ENCODE measurements around the gene SLK.

- TF ChIP-seq CTCF (IDR thresholded peaks at IDR 0.05; ENCODE audit: poor library complexity) (no peak), EZH2phosphoT487 (IDR thresholded peaks at IDR 0.05; ENCODE audit: low read depth, severe bottlenecking, unreplicated experiment) (no peak)
These were observed 67.0 kb downstream of the SLK start for GRCh38 chr10:104033966-104034365.
